GM10266 (cell line): ENCODE measurements around the gene TBC1D2.

ENCODE experiments used
- DNase-seq: peaks from one replicate; pipeline ENCODE4 v3.0.0; 2012; ENCODE audit errors: extremely low spot score
- CTCF ChIP-seq: IDR thresholded peaks from 2 replicates; pipeline ENCODE4 v1.5.1; 2012; ENCODE audit warnings: mild to moderate bottlenecking, low read depth; ENCODE audit not compliant: control insufficient read depth, insufficient read depth; ENCODE audit errors: missing control alignments

Gene TBC1D2

GRCh38 chr9:98249771-98250170 is 5.7 kb downstream of the TBC1D2 start:
- DNase-seq: no peak
- no peak for TF ChIP-seq CTCF

GRCh38 chr9:98248737-98249474 is 6.5 kb downstream of the TBC1D2 start:
- TF ChIP-seq CTCF: no peak
- DNase-seq: no peak

GRCh38 chr9:98247831-98248657 is 7.4 kb downstream of the TBC1D2 start:
- DNase-seq: no peak
- TF ChIP-seq CTCF: no peak

- no peak for DNase-seq
- TF ChIP-seq CTCF: no peak
Observed at GRCh38 chr9:98242426-98242825, 13.0 kb downstream of the TBC1D2 start.

GRCh38 chr9:98241357-98242300 is 13.8 kb downstream of the TBC1D2 start:
- no peak for TF ChIP-seq CTCF
- no peak for DNase-seq

GRCh38 chr9:98240475-98240874 is 15.0 kb downstream of the TBC1D2 start:
- TF ChIP-seq CTCF: no peak
- no peak for DNase-seq
